Large intestine (tissue), 3 donors: ENCODE measurements around the gene PHOX2A. TPM values are rescaled to one million over a fixed set of nuclear protein-coding genes. Genes with fewer than 3 reads are reported as not detected.
"Not testable (repeated sequence)": the region's sequence is repeated elsewhere in the genome, so short reads cannot be mapped to it uniquely, and the experiment has no call there.

Source experiments
- DNase-seq, 2 donors: peaks; one replicate each; pipeline versions ENCODE4 v3.0.0 to v3.0.0-alpha.2; 2013
- H3K27ac ChIP-seq: one replicate; pipeline ENCODE4 v1.5.1; 2013; ENCODE audit warnings: low read length
- H3K27me3 ChIP-seq: 2 replicates; pipeline ENCODE4 v1.6.1; 2013; ENCODE audit warnings: low read length; ENCODE audit not compliant: control insufficient read depth, insufficient read depth
- H3K36me3 ChIP-seq: 2 replicates; pipeline ENCODE4 v1.6.1; 2013; ENCODE audit warnings: low read length; ENCODE audit not compliant: control insufficient read depth, insufficient read depth
- H3K4me1 ChIP-seq: one replicate; pipeline ENCODE4 v1.6.1; 2013; ENCODE audit warnings: low read length; ENCODE audit not compliant: control insufficient read depth, insufficient read depth
- H3K4me3 ChIP-seq: one replicate; pipeline ENCODE4 v1.5.1; 2013; ENCODE audit warnings: low read length
- H3K9me3 ChIP-seq: one replicate; pipeline ENCODE4 v1.6.1; 2013; ENCODE audit warnings: mild to moderate bottlenecking, low read depth, low read length, moderate library complexity; ENCODE audit not compliant: control insufficient read depth
- WGBS: methylation state at CpG from one replicate; pipeline ENCODE4 v1.1.5; 2013; ENCODE audit warnings: low lambda C conversion rate; ENCODE audit not compliant: insufficient coverage; 5-methylcytosine and 5-hydroxymethylcytosine counted together
- polyA plus RNA-seq: library from polyadenylated mRNA; unstranded; fragments of 120-200 nt; gene quantifications from one replicate; pipeline ENCODE4 v1.2.1, GENCODE V29; 2013

Gene PHOX2A
- polyA plus RNA-seq, 1 donor = 8.3 TPM

- Histone ChIP-seq H3K36me3 (peaks cover 2% of the 10 kb centered on the region), H3K27ac (no peak overlapping the region), H3K9me3 (no peaks in the 10 kb centered on the region), H3K4me3 (no peak overlapping the region), H3K4me1 (peaks cover 21% of the 10 kb centered on the region), H3K27me3 (peaks cover 8% of the 10 kb centered on the region)
- no CpG with 5 or more reads among the region's 7 CpGs for WGBS
- DNase-seq = no peak
These were observed 22.4 kb downstream of the PHOX2A start for GRCh38 chr11:72221386-72222075.

- no peaks in the 10 kb centered on the region for H3K36me3 ChIP-seq
- H3K27ac ChIP-seq = no peak overlapping the region
- peaks cover 16% of the 10 kb centered on the region for H3K4me1 ChIP-seq
- peaks cover 8% of the 10 kb centered on the region for H3K27me3 ChIP-seq
- no peak overlapping the region for H3K4me3 ChIP-seq
- WGBS = 90% methylated on average over 2 of the region's 10 CpGs
- no peak for DNase-seq
- no peaks in the 10 kb centered on the region for H3K9me3 ChIP-seq
These were observed 23.1 kb downstream of the PHOX2A start for GRCh38 chr11:72220696-72221363.

GRCh38 chr11:72218251-72218745 is 25.7 kb downstream of the PHOX2A start:
- Histone ChIP-seq H3K4me1 (peaks cover 9% of the 10 kb centered on the region), H3K27ac (no peak overlapping the region), H3K36me3 (no peaks in the 10 kb centered on the region), H3K4me3 (no peak overlapping the region), H3K27me3 (peaks cover 8% of the 10 kb centered on the region), H3K9me3 (no peaks in the 10 kb centered on the region)
- no peak for DNase-seq
- no CpG with 5 or more reads among the region's 5 CpGs for WGBS

- Histone ChIP-seq H3K9me3 (no peaks in the 10 kb centered on the region), H3K27ac (no peak overlapping the region), H3K4me1 (peaks cover 9% of the 10 kb centered on the region), H3K27me3 (peaks cover 8% of the 10 kb centered on the region), H3K4me3 (no peak overlapping the region), H3K36me3 (no peaks in the 10 kb centered on the region)
- DNase-seq = no peak
- WGBS = no CpG with 5 or more reads among the region's 2 CpGs
These were observed 26.1 kb downstream of the PHOX2A start for GRCh38 chr11:72217841-72218240.

- Histone ChIP-seq H3K36me3 (no peaks in the 10 kb centered on the region), H3K27ac (no peak within 1 kb of the TSS), H3K27me3 (peaks cover 8% of the 10 kb centered on the region), H3K4me3 (no peak within 1 kb of the TSS), H3K9me3 (no peaks in the 10 kb centered on the region), H3K4me1 (no peaks in the 10 kb centered on the region)
- WGBS = no CpG with 5 or more reads among the region's 6 CpGs
- DNase-seq = no peak
These were observed 27.3 kb downstream of the PHOX2A start, which contains the start of gene FOLR2 for GRCh38 chr11:72216638-72217037. Gene FOLR2, plus strand, starts transcription at chr11:72216794. Its CDS starts 1,791 bp downstream, at chr11:72218585.

GRCh38 chr11:72209101-72209500 is 34.9 kb downstream of the PHOX2A start:
- no peaks in the 10 kb centered on the region for H3K36me3 ChIP-seq
- no CpG with 5 or more reads among the region's 4 CpGs for WGBS
- no peak overlapping the region for H3K4me3 ChIP-seq
- H3K4me1 ChIP-seq = no peaks in the 10 kb centered on the region
- H3K27ac ChIP-seq = no peak overlapping the region
- peaks cover 3% of the 10 kb centered on the region for H3K9me3 ChIP-seq
- DNase-seq = no peak
- no peaks in the 10 kb centered on the region for H3K27me3 ChIP-seq

GRCh38 chr11:72208281-72208680 is 35.7 kb downstream of the PHOX2A start:
- Histone ChIP-seq H3K9me3 (peaks cover 3% of the 10 kb centered on the region), H3K27ac (no peak overlapping the region), H3K4me1 (no peaks in the 10 kb centered on the region), H3K36me3 (no peaks in the 10 kb centered on the region), H3K4me3 (no peak overlapping the region), H3K27me3 (no peaks in the 10 kb centered on the region)
- no CpG with 5 or more reads among the region's 3 CpGs for WGBS
- DNase-seq = no peak

GRCh38 chr11:72206794-72207193 is 37.2 kb downstream of the PHOX2A start:
- H3K4me3 ChIP-seq, H3K27me3 ChIP-seq, H3K4me1 ChIP-seq, H3K36me3 ChIP-seq, DNase-seq, H3K9me3 ChIP-seq, H3K27ac ChIP-seq: not testable (repeated sequence)
- WGBS = no CpG with 5 or more reads among the region's 2 CpGs

GRCh38 chr11:72204886-72205285 is 39.1 kb downstream of the PHOX2A start:
- Histone ChIP-seq H3K27me3 (no peaks in the 10 kb centered on the region), H3K36me3 (no peaks in the 10 kb centered on the region), H3K4me1 (no peaks in the 10 kb centered on the region), H3K4me3 (no peak overlapping the region), H3K27ac (no peak overlapping the region), H3K9me3 (no peaks in the 10 kb centered on the region)
- DNase-seq = no peak

- DNase-seq = no peak
- no peak overlapping the region for H3K27ac ChIP-seq
- H3K4me3 ChIP-seq = no peak overlapping the region
- no peaks in the 10 kb centered on the region for H3K9me3 ChIP-seq
- no peaks in the 10 kb centered on the region for H3K27me3 ChIP-seq
- WGBS = no CpG with 5 or more reads among the region's 2 CpGs
- H3K4me1 ChIP-seq = no peaks in the 10 kb centered on the region
- H3K36me3 ChIP-seq = no peaks in the 10 kb centered on the region
These were observed 40.8 kb downstream of the PHOX2A start for GRCh38 chr11:72203163-72203562.
